HG03139 (cell line): ENCODE measurements around the gene PPP2R5A.

ENCODE experiments used
- ATAC-seq: cut with Tn5 transposase; IDR thresholded peaks from one replicate; pipeline ENCODE4 v1.9.1; 2021; ENCODE audit not compliant: unreplicated experiment

PPP2R5A gene

GRCh38 chr1:212401838-212402582 lies 116.8 kb downstream of the PPP2R5A start:
- ATAC-seq, result no peak

DNA sequence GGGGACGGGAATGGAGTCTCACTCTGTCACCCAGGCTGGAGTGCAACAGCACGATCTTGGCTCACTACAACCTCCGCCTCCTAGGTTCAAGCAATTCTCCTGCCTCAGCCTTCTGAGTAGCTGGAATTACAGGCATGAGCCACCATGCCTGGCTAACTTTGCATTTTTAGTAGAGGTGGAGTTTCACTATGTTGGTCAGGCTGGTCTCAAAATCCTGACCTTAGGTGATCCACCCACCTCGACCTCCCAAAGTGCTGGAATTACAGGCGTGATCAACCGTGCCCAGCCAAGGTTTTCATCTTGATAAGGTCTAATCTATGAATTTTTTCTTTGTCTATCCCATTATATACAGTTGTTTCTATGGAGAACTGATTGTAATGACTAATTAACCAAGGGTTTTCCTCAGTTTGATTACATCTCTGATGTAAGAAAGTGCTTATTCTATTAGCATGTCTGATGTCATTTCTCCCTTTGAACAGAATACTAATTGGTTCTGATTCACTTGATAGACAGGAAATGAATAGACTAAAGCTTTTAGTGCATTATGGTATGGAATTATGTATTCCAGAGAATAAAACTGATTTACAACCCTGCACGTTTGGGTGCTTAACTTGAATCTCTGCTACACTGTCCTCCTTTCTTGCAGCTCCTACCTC lies 117.6 kb downstream of the PPP2R5A start:
- ATAC-seq, result no peak

GRCh38 chr1:212410231-212410820 lies 125.1 kb downstream of the PPP2R5A start:
- ATAC-seq, result no peak
